ENCODE results near the gene THSD7B.

Gene THSD7B

GRCh38 chr2:137138263-137138662 lies 372.9 kb downstream of the THSD7B start:
- Histone ChIP-seq H3K4me1 (ENCODE audit: control insufficient read depth, insufficient read depth, low read depth, low read length) (no peaks in the 10 kb centered on the region), H4K8ac (ENCODE audit: low read length) (no peak overlapping the region), H3K27me3 (ENCODE audit: control insufficient read depth in 1 of 2, insufficient read depth in 1 of 2, low read length in 2 of 2) (no peaks in the 10 kb centered on the region), H2AFZ (ENCODE audit: low read depth, low read length) (no peak overlapping the region), H3K9me3 (ENCODE audit: control insufficient read depth, low read length) (no peaks in the 10 kb centered on the region), H3K14ac (ENCODE audit: low read length in 2 of 2) (no peak overlapping the region), H2BK15ac (ENCODE audit: low read depth, poor library complexity, severe bottlenecking) (no peak overlapping the region), H2AK5ac (ENCODE audit: low read length, severe bottlenecking) (no peak overlapping the region), H3K9ac (ENCODE audit: low read length) (no peak overlapping the region), H3K79me1 (replicated peaks; ENCODE audit: low read length, poor library complexity, severe bottlenecking) (no peaks in the 10 kb centered on the region), H3K23ac (ENCODE audit: low read length in 2 of 2) (no peak overlapping the region), H3K4ac (ENCODE audit: low read depth in 1 of 2, low read length in 2 of 2) (no peak overlapping the region), H3K4me3 (ENCODE audit: insufficient read depth in 1 of 2, low read depth in 1 of 2, low read length in 2 of 2) (no peak overlapping the region), H4K91ac (ENCODE audit: low read length) (no peak overlapping the region), H3K4me2 (ENCODE audit: low read length, poor library complexity, severe bottlenecking) (no peak overlapping the region), H2BK120ac (ENCODE audit: low read depth, low read length) (no peak overlapping the region), H3K27ac (ENCODE audit: low read length, poor library complexity, severe bottlenecking) (no peak overlapping the region), H2BK5ac (ENCODE audit: low read depth, low read length, poor library complexity, severe bottlenecking) (no peak overlapping the region), H3K36me3 (ENCODE audit: control insufficient read depth in 1 of 2, insufficient read depth in 2 of 2, low read depth in 1 of 2, low read length in 2 of 2) (no peaks in the 10 kb centered on the region), H3K18ac (ENCODE audit: low read depth in 1 of 2, low read length in 2 of 2) (no peak overlapping the region), H2BK12ac (ENCODE audit: low read length in 2 of 2) (no peak overlapping the region)
- no peak for DNase-seq

GRCh38 chr2:137151731-137152130 lies 386.4 kb downstream of the THSD7B start:
- Histone ChIP-seq H3K27me3 (ENCODE audit: control insufficient read depth in 1 of 2, insufficient read depth in 1 of 2, low read length in 2 of 2) (no peaks in the 10 kb centered on the region), H4K8ac (ENCODE audit: low read length) (no peak overlapping the region), H2BK12ac (ENCODE audit: low read length in 2 of 2) (no peak overlapping the region), H3K18ac (ENCODE audit: low read depth in 1 of 2, low read length in 2 of 2) (no peak overlapping the region), H3K4me2 (ENCODE audit: low read length, poor library complexity, severe bottlenecking) (no peak overlapping the region), H4K91ac (ENCODE audit: low read length) (no peak overlapping the region), H3K36me3 (ENCODE audit: control insufficient read depth in 1 of 2, insufficient read depth in 2 of 2, low read depth in 1 of 2, low read length in 2 of 2) (no peaks in the 10 kb centered on the region), H3K27ac (ENCODE audit: low read length, poor library complexity, severe bottlenecking) (no peak overlapping the region), H2BK5ac (ENCODE audit: low read depth, low read length, poor library complexity, severe bottlenecking) (no peak overlapping the region), H3K4me3 (ENCODE audit: insufficient read depth in 1 of 2, low read depth in 1 of 2, low read length in 2 of 2) (no peak overlapping the region), H2BK15ac (ENCODE audit: low read depth, poor library complexity, severe bottlenecking) (no peak overlapping the region), H3K9ac (ENCODE audit: low read length) (no peak overlapping the region), H3K23ac (ENCODE audit: low read length in 2 of 2) (no peak overlapping the region), H2BK120ac (ENCODE audit: low read depth, low read length) (no peak overlapping the region), H3K14ac (ENCODE audit: low read length in 2 of 2) (no peak overlapping the region), H3K79me1 (replicated peaks; ENCODE audit: low read length, poor library complexity, severe bottlenecking) (no peaks in the 10 kb centered on the region), H3K4me1 (ENCODE audit: control insufficient read depth, insufficient read depth, low read depth, low read length) (no peaks in the 10 kb centered on the region), H2AK5ac (ENCODE audit: low read length, severe bottlenecking) (no peak overlapping the region), H2AFZ (ENCODE audit: low read depth, low read length) (no peak overlapping the region), H3K4ac (ENCODE audit: low read depth in 1 of 2, low read length in 2 of 2) (no peak overlapping the region), H3K9me3 (ENCODE audit: control insufficient read depth, low read length) (no peaks in the 10 kb centered on the region)
- WGBS, result 83% methylated on average over 1 of the region's 2 CpGs
- no peak for DNase-seq

GRCh38 chr2:137154946-137155345 lies 389.6 kb downstream of the THSD7B start:
- Histone ChIP-seq H3K14ac (ENCODE audit: low read length in 2 of 2) (no peak overlapping the region), H3K4me2 (ENCODE audit: low read length, poor library complexity, severe bottlenecking) (no peak overlapping the region), H2BK120ac (ENCODE audit: low read depth, low read length) (no peak overlapping the region), H3K18ac (ENCODE audit: low read depth in 1 of 2, low read length in 2 of 2) (no peak overlapping the region), H2AK5ac (ENCODE audit: low read length, severe bottlenecking) (no peak overlapping the region), H2AFZ (ENCODE audit: low read depth, low read length) (no peak overlapping the region), H2BK5ac (ENCODE audit: low read depth, low read length, poor library complexity, severe bottlenecking) (no peak overlapping the region), H2BK12ac (ENCODE audit: low read length in 2 of 2) (no peak overlapping the region), H3K36me3 (ENCODE audit: control insufficient read depth in 1 of 2, insufficient read depth in 2 of 2, low read depth in 1 of 2, low read length in 2 of 2) (no peaks in the 10 kb centered on the region), H4K91ac (ENCODE audit: low read length) (no peak overlapping the region), H3K9me3 (ENCODE audit: control insufficient read depth, low read length) (no peaks in the 10 kb centered on the region), H3K4me3 (ENCODE audit: insufficient read depth in 1 of 2, low read depth in 1 of 2, low read length in 2 of 2) (no peak overlapping the region), H3K79me1 (replicated peaks; ENCODE audit: low read length, poor library complexity, severe bottlenecking) (no peaks in the 10 kb centered on the region), H3K27ac (ENCODE audit: low read length, poor library complexity, severe bottlenecking) (no peak overlapping the region), H3K4me1 (ENCODE audit: control insufficient read depth, insufficient read depth, low read depth, low read length) (no peaks in the 10 kb centered on the region), H4K8ac (ENCODE audit: low read length) (no peak overlapping the region), H2BK15ac (ENCODE audit: low read depth, poor library complexity, severe bottlenecking) (no peak overlapping the region), H3K9ac (ENCODE audit: low read length) (no peak overlapping the region), H3K27me3 (ENCODE audit: control insufficient read depth in 1 of 2, insufficient read depth in 1 of 2, low read length in 2 of 2) (no peaks in the 10 kb centered on the region), H3K23ac (ENCODE audit: low read length in 2 of 2) (no peak overlapping the region), H3K4ac (ENCODE audit: low read depth in 1 of 2, low read length in 2 of 2) (no peak overlapping the region)
- 83% methylated on average over 1 of the region's 1 CpG for WGBS
- DNase-seq, result no peak

- H2BK12ac ChIP-seq (ENCODE audit: low read length in 2 of 2), result no peak overlapping the region
- H3K9ac ChIP-seq (ENCODE audit: low read length), result no peak overlapping the region
- H4K91ac ChIP-seq (ENCODE audit: low read length), result no peak overlapping the region
- no peak overlapping the region for H2AK5ac ChIP-seq (ENCODE audit: low read length, severe bottlenecking)
- H3K18ac ChIP-seq (ENCODE audit: low read depth in 1 of 2, low read length in 2 of 2), result no peak overlapping the region
- H3K14ac ChIP-seq (ENCODE audit: low read length in 2 of 2), result no peak overlapping the region
- no peak overlapping the region for H3K4ac ChIP-seq (ENCODE audit: low read depth in 1 of 2, low read length in 2 of 2)
- H2BK5ac ChIP-seq (ENCODE audit: low read depth, low read length, poor library complexity, severe bottlenecking), result no peak overlapping the region
- no peak overlapping the region for H3K23ac ChIP-seq (ENCODE audit: low read length in 2 of 2)
- no peak overlapping the region for H3K4me2 ChIP-seq (ENCODE audit: low read length, poor library complexity, severe bottlenecking)
- no peak overlapping the region for H2AFZ ChIP-seq (ENCODE audit: low read depth, low read length)
- H2BK15ac ChIP-seq (ENCODE audit: low read depth, poor library complexity, severe bottlenecking), result no peak overlapping the region
- H3K36me3 ChIP-seq (ENCODE audit: control insufficient read depth in 1 of 2, insufficient read depth in 2 of 2, low read depth in 1 of 2, low read length in 2 of 2), result no peaks in the 10 kb centered on the region
- H3K4me1 ChIP-seq (ENCODE audit: control insufficient read depth, insufficient read depth, low read depth, low read length), result no peaks in the 10 kb centered on the region
- H3K9me3 ChIP-seq (ENCODE audit: control insufficient read depth, low read length), result no peaks in the 10 kb centered on the region
- H2BK120ac ChIP-seq (ENCODE audit: low read depth, low read length), result no peak overlapping the region
- no peak for DNase-seq
- no peak overlapping the region for H3K4me3 ChIP-seq (ENCODE audit: insufficient read depth in 1 of 2, low read depth in 1 of 2, low read length in 2 of 2)
- H3K27ac ChIP-seq (ENCODE audit: low read length, poor library complexity, severe bottlenecking), result no peak overlapping the region
- H3K79me1 ChIP-seq (replicated peaks; ENCODE audit: low read length, poor library complexity, severe bottlenecking), result no peaks in the 10 kb centered on the region
- 67% methylated on average over 3 of the region's 4 CpGs for WGBS
- H4K8ac ChIP-seq (ENCODE audit: low read length), result no peak overlapping the region
- H3K27me3 ChIP-seq (ENCODE audit: control insufficient read depth in 1 of 2, insufficient read depth in 1 of 2, low read length in 2 of 2), result no peaks in the 10 kb centered on the region
These were observed 390.2 kb downstream of the THSD7B start for GRCh38 chr2:137155356-137156104.

Measured in mesenchymal stem cell (in vitro differentiated cells and primary cell).